ENCODE data around the gene ATXN3.

- TF ChIP-seq SIN3A (IDR thresholded peaks at IDR 0.05; ENCODE audit: borderline replicate concordance, insufficient read depth, low read length) = no peak
- no peak for TF ChIP-seq REST (IDR thresholded peaks at IDR 0.05; ENCODE audit: insufficient read depth in 1 of 2, low read depth in 2 of 2, low read length in 2 of 2)
- no peak for TF ChIP-seq TAF1 (IDR thresholded peaks at IDR 0.05; ENCODE audit: borderline replicate concordance, insufficient read depth, low read length)
- no peak for TF ChIP-seq POLR2AphosphoS5 (IDR thresholded peaks at IDR 0.05; ENCODE audit: low read depth, low read length)
- no peak for TF ChIP-seq FOXP2 (optimal IDR thresholded peaks at IDR 0.05; ENCODE audit: borderline replicate concordance, extremely low read depth, extremely low read length, insufficient read depth)
Measured at GRCh38 chr14:92033906-92034687, 72.3 kb downstream of the ATXN3 start.

Measured in PFSK-1 (cell line).